Measurements from ENCODE around the gene DSCAM. TPM values are rescaled to one million over a fixed set of nuclear protein-coding genes. Genes with fewer than 3 reads are reported as not detected.

DSCAM gene
- total RNA-seq, 4 donors from 2014 or later = 0.03 TPM; not detected in 3

DNA sequence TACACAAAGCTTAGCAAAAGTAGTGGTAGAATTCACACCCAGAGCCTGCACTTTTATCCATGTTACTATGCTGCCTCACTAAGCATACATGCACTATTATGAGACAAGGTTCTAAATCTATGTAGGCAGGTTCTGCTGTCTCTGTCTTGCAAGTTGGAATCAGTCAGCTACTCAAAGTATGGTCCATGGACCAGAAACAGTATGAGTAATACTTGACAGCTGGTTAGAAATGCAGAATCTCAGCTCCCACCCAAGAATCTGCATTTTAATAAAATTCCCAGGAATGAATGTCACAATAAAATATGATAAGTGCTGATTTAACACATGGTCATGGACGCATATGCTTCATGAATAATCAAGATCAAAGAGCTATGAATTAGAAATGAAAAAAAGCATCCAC is 50.5 kb downstream of the DSCAM start:
- Histone ChIP-seq H3K4me1 (no peaks in the 10 kb centered on the region), H3K36me3 (no peaks in the 10 kb centered on the region), H3K27me3 (no peaks in the 10 kb centered on the region), H3K27ac (no peak overlapping the region), H3K9me3 (peaks cover 0 to 11% (median 0%) of the 10 kb centered on the region in 3 donors), H3K4me3 (no peak overlapping the region)
- intact Hi-C loops (cut with DNase I; ENCODE audit: low total_unique reads) = no loop called here
- DNase-seq = no peak
- in situ Hi-C loops (cut with MboI; ENCODE audit: low sequenced_read_pairs in 4 of 4) = no loop called here
- no peak for TF ChIP-seq POLR2A (IDR thresholded peaks at IDR 0.05)
- TF ChIP-seq, protein P1, sequence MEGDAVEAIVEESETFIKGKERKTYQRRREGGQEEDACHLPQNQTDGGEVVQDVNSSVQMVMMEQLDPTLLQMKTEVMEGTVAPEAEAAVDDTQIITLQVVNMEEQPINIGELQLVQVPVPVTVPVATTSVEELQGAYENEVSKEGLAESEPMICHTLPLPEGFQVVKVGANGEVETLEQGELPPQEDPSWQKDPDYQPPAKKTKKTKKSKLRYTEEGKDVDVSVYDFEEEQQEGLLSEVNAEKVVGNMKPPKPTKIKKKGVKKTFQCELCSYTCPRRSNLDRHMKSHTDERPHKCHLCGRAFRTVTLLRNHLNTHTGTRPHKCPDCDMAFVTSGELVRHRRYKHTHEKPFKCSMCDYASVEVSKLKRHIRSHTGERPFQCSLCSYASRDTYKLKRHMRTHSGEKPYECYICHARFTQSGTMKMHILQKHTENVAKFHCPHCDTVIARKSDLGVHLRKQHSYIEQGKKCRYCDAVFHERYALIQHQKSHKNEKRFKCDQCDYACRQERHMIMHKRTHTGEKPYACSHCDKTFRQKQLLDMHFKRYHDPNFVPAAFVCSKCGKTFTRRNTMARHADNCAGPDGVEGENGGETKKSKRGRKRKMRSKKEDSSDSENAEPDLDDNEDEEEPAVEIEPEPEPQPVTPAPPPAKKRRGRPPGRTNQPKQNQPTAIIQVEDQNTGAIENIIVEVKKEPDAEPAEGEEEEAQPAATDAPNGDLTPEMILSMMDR (IDR thresholded peaks at IDR 0.05 in 4 of 5, conservative IDR thresholded peaks at IDR 0.05 in 1 of 5) = no peak
- no peak for ATAC-seq

DNA sequence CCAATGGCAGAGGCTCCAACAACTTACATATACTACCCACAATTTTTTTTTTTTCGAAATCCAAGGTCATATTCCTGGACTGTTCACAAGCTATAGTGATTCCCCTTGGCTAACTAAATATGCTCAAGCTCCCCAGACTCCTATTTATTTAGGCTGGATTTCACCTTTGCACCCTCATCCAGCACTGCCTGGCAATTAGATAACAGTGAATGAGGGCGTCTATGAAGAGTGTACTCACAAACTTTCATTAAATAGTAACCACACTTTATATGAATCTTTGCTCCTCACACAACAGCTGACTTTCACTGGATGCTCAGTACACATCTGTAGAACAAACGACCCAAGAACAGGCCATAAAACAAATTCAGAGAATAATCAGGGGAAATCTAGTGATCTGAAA is 51.6 kb downstream of the DSCAM start:
- TF ChIP-seq POLR2A (IDR thresholded peaks at IDR 0.05) = no peak
- TF ChIP-seq, protein P1 (IDR thresholded peaks at IDR 0.05 in 4 of 5, conservative IDR thresholded peaks at IDR 0.05 in 1 of 5) = no peak
- no peak overlapping the region for H3K27ac ChIP-seq
- DNase-seq = no peak
- ATAC-seq = no peak
- no peak overlapping the region for H3K4me3 ChIP-seq
- no peaks in the 10 kb centered on the region for H3K4me1 ChIP-seq
- H3K27me3 ChIP-seq = no peaks in the 10 kb centered on the region
- H3K36me3 ChIP-seq = no peaks in the 10 kb centered on the region
- in situ Hi-C loops (cut with MboI; ENCODE audit: low sequenced_read_pairs in 4 of 4) = no loop called here
- peaks cover 0 to 8% (median 0%) of the 10 kb centered on the region in 3 donors for H3K9me3 ChIP-seq
- intact Hi-C loops (cut with DNase I; ENCODE audit: low total_unique reads) = no loop called here

DNA sequence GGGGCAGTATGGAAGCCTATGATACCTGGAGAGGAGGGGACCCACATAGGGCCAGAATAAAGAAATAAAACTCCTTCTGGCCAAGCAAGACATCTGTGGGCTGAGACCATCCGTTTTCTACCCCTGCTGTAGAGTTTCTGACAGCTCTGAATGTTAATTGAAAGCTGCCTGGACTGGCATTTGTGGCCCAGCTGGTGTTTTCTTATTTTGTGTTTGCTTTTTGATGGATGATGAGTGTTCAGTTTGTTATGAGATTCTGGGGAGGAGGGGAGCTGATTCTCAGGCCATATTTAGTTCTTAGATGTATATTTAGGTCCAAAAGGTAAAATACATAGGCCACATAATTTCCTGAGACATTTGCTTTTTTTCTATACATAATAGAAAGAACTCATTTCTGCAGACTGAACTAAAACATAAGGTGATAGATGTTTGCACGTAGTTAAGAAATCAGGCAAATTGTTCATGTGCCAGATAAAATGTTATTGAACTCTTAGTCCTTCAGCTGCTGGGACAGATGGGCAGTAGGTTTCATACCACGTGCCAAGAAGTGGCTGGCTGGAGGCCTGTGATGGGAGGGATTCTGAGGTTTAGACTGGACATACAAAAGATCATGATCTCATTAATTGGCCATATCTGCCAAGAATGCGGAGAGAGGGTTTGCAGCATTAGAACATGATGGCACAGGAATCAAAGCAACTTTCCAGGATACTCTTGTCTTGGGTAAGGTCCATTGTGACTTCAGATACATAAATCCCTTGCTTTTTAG is 54.1 kb downstream of the DSCAM start:
- no peak for TF ChIP-seq POLR2A (IDR thresholded peaks at IDR 0.05)
- TF ChIP-seq, protein P1 (IDR thresholded peaks at IDR 0.05 in 4 of 5, conservative IDR thresholded peaks at IDR 0.05 in 1 of 5) = no peak

DNA sequence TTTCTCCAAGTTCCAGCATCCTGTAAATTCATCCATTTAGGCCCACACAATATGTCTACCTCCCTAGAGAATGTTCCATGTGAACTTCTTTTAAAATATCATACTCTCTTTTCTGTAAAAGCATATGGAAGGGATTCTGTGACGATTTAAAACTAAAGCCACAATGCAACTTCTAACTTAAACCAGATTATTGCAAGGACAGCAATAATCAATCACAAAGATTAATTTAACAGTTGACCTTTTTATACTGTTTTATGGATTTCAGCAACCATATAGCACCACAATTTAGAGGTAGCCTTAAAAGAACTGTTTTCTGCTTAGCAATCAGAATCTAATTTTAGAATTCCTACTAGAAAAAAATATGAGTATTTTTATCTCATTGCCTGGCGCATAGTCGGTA is 58.3 kb downstream of the DSCAM start:
- H3K27ac ChIP-seq = no peak overlapping the region
- no peak overlapping the region for H3K4me3 ChIP-seq
- DNase-seq (no peak), ATAC-seq (no peak)
- H3K9me3 ChIP-seq = no peaks in the 10 kb centered on the region
- TF ChIP-seq, protein P1 (IDR thresholded peaks at IDR 0.05 in 4 of 5, conservative IDR thresholded peaks at IDR 0.05 in 1 of 5) = no peak
- no peak for TF ChIP-seq POLR2A (IDR thresholded peaks at IDR 0.05)
- H3K27me3 ChIP-seq = no peaks in the 10 kb centered on the region
- H3K4me1 ChIP-seq = no peaks in the 10 kb centered on the region
- intact Hi-C loops (cut with DNase I; ENCODE audit: low total_unique reads) (no loop called here), in situ Hi-C loops (cut with MboI; ENCODE audit: low sequenced_read_pairs in 4 of 4) (no loop called here)
- H3K36me3 ChIP-seq = no peaks in the 10 kb centered on the region

More for the DNA sequence above, 54.1 kb downstream of the DSCAM start:
- no peak overlapping the region for H3K27ac ChIP-seq
- in situ Hi-C loops (cut with MboI; ENCODE audit: low sequenced_read_pairs in 4 of 4) (no loop called here), intact Hi-C loops (cut with DNase I; ENCODE audit: low total_unique reads) (loop anchor here (1.0 kb wide), 1 partner anchor 20 kb away; no protein-coding TSS in a partner anchor)
- no peaks in the 10 kb centered on the region for H3K9me3 ChIP-seq
- no peak for DNase-seq
- no peaks in the 10 kb centered on the region for H3K4me1 ChIP-seq
- ATAC-seq = no peak
- no peaks in the 10 kb centered on the region for H3K27me3 ChIP-seq
- H3K36me3 ChIP-seq = no peaks in the 10 kb centered on the region
- no peak overlapping the region for H3K4me3 ChIP-seq
